Ramos (cell line): ENCODE data around the gene SFI1.
"Not testable (repeated sequence)": the region's sequence is repeated elsewhere in the genome, so short reads cannot be mapped to it uniquely, and the experiment has no call there.

ENCODE experiments used
- in situ Hi-C: fragments of 300-500 bp; cut with MboI; formaldehyde crosslinking; loops from one replicate; pipeline ENCODE4 v1.14.3; 2022; ENCODE audit warnings: low sequenced_read_pairs; ENCODE audit not compliant: unreplicated experiment

The SFI1 gene

DNA sequence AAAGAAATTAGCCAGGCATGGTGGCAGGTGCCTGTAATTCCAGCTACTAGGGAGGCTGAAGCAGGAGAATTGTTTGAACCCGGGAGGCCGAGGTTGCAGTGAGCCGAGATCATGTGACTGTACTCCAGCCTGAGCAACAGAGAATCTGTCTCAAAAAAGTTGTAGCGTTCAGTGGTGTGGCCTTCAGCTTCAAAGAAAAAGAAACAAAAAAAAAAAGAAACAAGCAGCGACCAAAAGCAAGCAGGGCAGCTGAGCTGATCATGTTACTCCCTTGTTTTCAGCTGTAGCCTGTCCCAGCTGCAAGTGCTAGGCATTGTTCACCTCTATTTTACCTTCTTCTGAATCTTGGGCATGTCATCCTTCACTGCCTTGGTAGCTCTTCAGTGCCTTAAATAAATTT, 37.0 kb downstream of the SFI1 start:
- in situ Hi-C loops = no loop called here

DNA sequence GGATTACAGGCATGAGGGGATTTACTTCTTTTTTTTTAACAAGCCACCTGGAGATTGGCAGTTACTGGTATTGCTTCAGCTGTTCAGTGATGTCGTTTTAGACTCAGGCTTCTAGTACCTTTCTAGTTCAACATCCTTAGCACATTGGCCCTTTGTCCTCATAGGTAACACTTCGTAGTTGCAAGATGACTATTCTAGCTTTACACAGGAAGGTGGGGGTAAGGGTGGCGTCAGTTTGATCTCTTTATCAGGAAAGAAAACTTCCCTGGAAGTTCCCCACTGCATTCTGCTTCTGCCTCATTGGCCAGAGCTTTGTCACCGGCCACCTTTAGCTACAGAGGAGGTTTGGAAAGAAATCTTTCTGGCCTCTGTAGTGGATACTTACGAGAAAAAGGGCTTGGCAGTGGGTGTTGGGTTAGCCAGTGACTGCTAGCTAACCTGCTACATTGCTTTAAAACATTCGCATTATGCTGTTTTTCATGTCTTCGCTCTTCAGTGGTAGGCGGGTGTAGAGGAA, 40.7 kb downstream of the SFI1 start:
- in situ Hi-C loops = no loop called here

DNA sequence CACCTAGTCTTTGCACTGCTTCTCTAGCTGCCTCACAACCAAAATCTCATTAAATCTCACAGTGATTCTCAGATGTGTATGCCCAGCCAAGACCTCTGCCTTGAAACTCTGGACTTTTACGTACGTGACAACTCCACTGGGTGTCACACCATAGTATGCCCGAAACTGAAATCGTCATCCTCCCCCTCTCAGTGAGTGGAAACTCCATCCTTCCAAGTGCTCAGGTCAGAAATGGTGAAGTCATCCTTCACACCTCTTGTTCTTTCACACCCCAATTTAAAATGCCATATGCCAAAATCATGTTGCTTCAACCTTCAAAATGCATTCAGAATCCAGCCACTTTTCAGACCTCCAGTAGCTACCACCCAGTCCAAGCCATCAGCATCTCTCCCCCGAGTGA, 42.5 kb downstream of the SFI1 start:
- in situ Hi-C loops = no loop called here

DNA sequence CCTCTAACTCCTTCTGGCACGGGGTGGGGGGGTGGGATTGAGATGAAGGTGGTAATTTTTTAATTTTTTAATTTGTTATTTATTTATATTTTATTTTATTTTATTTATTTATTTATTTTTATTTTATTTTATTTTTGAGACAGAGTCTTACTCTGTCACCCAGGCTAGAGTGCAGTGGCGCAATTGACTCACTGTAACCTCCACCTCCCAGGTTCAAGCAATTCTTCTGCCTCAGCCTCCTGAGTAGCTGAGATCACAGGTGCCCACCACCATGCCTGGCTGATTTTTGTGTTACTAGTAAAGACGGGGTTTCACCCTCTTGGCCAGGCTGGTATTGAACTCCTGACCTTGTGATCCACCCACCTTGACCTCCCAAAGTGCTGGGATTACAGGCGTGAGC, 43.8 kb downstream of the SFI1 start:
- in situ Hi-C loops = not testable (repeated sequence)

DNA sequence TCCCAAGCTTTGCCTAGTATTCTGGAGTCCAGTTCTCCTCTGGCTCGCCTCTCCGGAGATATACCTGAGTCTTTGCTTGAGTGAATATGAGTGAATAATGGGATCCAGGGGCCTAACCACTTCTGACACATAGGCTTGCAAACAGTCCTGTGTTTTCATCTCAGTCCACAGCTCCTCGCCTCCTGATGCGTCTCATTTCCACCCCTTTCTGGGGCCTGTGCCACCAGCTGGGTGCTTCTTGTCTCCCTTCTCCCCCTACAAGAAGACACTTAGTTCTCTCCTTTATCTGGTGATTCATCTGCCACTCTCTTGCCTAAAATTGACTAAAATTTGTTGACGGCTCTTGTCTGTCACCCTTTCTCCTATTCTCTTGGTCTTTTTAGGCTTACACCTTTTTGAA, 44.6 kb downstream of the SFI1 start:
- in situ Hi-C loops = no loop called here

DNA sequence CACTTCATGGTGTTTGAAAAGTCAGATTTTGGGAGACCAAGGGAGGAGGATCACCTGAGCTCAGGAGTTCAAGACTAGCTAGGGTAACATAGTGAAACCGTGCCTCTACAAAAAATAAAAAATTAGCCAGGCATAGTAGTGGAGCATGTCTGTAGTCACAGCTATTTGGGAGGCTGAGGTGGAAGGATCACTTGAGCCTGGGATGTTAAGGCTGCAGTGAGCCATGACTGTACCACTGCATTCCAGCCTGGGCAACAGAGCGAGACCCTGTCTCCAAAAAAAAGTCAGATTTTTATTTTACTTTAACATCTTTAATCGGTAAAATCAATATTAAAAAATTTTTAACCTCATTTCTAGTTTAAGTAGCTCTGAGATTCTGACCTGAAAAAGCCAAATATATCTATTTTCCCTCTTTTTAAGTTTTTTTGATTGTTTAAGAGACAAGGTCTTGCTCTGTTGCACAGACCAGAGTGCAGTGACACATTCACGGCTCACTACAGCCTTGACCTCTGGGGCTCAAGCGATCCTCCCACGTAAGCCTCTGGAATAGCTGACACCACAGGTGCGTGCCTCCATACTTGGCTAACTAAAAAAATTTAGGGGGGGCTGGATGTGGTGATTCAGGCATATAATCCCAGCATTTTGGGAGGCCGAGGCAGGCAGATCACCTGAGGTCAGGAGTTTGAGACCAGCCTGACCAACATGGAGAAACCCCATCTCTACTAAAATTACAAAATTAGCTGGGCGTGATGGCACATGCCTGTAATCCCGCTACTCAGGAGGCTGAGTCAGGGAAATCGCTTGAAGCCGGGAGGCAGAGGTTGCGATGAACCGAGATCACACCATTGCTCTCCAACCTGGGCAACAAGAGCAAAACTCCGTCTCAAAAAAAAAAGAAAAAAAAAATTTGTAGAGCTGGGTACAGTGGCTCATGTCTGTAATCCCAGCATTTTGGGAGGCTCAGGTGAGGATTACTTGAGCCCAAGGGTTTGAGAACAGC, 48.4 kb downstream of the SFI1 start:
- in situ Hi-C loops = no loop called here

DNA sequence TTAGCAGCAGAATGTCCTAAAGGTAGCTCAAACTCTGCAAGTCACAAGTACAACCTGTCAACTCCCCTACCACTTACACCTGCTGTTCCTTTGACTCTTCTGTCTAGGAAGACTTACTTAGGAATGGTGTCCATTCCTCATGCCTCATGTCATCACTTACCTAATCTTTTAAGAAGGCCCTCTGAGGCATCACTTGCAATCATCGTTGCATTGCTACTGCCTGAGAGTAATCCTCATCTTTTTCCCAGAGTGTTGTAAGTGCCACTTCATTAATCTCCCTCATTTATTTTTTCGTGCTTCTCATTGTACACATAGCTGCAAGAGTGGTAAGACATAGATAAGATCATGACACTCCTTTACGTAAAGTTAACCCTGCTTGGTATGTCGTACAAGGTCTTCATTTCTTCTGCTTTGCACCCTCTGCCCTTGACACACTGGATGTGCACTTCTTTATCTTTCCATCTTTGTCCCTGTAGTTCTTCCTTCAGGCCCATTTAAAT, 54.6 kb downstream of the SFI1 start:
- in situ Hi-C loops = no loop called here

DNA sequence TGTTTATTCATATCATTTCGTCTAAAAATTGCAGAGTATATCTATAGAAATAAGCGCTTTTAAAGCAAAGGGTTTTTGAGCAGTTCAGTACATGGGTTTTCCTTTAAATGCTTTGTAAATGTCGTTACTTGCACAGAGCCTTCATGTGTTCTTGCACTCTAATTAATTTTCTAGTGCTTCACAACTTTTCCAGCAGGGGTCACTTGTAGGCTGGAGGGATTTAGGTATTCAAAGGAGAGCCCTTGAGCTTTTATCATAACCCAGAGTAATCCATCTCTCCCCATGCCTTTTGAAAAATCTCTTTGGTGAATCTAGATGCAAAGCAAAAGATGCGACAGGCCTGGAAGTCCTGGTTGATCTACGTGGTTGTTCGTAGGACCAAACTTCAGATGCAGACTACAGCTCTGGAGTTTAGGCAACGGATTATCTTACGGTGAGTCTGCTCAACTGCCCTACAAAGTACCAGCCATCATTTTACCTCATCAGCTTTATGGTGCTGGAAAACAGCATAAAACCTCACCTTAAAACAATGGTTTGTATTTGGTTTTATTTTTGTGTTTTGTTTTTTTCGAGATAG, 60.4 kb downstream of the SFI1 start:
- in situ Hi-C loops = no loop called here

DNA sequence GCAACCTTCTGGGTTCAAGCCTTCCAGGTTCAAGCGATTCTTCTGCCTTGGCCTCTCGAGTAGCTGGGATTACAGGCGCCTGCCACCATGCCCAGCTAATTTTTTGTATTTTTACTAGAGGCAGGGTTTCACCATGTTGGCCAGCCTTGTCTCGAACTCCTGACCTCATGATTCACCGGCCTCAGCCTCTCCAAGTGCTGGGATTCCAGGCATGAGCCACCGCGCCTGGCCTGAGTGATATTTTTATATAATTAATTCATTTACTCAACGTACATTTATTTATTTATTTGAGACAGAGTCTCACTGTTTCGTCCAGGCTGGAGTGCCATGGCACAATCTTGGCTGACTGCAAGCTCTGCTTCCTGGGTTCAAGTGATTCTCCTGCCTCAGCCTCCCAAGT, 62.2 kb downstream of the SFI1 start:
- in situ Hi-C loops = not testable (repeated sequence)

DNA sequence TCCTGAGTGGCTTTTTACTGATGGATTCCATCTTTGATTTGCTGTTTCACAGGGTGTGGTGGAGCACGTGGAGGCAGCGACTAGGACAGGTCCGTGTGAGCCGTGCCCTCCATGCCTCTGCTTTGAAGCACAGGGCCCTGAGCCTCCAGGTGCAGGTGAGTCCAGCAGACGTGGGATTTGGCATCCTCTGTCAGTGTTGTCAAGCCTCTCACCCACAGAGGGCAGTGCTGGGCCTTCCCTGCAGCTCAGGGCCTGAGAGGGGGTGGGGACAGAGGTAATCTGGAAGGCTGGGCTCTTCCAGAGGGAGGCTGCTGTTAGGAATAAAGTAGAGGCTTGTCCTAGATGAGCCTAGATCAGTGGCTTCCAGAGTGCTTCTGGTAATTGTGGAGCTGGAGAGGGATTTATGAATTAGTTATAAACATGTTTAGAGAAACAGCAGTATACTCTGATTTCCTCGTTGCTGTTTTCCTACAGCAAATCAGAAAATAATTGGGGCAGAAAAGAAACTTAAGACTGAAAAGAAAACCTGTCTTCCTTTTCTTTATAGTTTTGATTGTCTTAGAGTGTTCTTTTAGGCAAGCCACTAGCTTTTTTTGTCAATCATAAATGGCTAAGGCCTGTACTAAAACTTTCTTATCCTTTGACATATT, 65.0 kb downstream of the SFI1 start:
- in situ Hi-C loops = no loop called here

DNA sequence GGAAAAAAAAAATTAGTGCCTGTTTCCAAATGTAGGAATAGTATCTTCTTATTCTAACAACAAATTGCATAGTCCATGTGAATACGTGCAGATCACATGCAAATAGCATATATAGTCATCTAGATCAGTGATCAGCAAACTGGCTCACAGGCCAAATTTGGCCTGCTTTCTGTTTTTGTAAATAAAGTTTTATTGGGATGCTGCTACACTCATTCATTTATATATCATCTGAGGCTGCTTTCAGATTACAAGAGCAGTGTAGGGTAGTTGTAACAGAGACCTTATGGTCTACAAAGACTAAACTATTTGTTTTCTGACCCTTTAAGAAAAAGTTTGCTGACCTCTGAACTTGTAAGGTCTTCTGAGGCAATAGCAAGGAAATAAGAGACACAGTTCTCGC, 65.6 kb downstream of the SFI1 start:
- in situ Hi-C loops = no loop called here

DNA sequence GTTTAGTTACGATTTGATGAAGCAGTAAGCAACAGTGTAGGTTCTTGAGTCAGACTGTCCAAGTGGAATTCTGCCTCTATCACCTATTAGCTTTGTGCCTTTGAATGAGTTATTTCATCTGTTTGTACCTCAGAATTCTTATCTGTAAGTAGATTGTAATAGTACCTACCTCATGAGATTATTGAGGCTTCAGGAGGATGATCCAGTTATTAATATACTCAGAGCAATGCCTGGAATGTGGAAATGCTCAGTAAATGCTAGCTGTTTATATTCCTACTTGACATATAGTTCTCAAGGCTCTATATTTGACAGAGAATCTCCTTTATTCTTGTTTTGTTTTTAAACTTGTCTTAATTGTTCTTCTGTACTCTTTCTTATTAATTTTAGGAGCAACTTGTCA, 70.1 kb downstream of the SFI1 start:
- in situ Hi-C loops = no loop called here

DNA sequence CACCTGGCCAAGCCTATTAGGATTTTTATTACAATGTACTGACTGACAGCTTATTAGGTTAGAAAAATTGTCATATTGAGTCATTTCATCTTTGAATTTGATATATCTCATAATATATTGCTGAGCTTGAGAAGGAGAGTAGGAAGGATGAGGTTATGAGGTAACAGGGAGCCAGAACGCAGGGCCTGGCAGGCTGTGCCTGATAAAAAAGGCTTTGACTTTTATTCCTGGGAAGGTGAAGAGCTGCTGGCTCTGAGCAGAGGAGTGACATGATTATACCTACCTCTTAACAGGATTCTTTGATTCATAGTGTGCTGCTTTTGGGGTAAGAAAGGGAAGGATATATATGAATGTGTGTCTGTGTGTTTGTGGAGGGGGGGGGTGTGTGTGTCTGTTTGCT, 70.9 kb downstream of the SFI1 start:
- in situ Hi-C loops = no loop called here

DNA sequence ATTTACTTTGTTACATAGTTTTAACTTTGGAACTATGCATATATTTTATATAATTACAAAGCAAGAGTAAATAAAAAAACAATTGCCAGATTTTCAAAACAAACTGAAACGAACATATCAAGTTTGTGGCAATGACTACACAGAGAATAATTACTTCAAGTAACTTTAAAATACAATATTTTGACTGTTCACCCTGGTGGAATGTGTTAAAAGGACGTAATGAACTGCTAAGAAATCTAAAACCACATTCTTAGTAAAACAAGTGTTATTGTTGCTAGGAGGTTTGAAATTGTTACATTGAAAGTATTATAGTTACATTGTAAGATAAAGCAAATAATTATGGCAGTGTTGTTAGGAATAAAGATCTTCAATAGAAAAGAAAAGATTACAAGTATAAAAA, 71.4 kb downstream of the SFI1 start:
- in situ Hi-C loops = no loop called here

DNA sequence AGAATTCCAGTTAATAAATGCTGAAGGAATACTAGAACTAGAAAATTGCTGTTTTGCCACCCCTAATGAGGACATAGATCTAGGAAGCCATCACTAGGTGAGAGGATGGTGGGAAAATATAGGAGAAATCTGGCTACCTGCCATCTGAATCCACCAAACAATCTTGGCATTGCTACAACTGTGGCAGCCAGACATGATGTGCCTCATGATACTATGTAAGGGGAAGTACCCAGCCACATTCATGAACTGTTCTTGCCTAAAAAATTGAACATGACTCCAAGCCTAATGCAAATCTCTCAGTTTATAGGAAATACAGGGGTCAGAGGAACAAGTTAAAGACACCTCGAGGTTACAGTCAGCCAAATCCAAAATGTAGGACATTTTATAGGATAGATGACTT, 72.8 kb downstream of the SFI1 start:
- in situ Hi-C loops = no loop called here

DNA sequence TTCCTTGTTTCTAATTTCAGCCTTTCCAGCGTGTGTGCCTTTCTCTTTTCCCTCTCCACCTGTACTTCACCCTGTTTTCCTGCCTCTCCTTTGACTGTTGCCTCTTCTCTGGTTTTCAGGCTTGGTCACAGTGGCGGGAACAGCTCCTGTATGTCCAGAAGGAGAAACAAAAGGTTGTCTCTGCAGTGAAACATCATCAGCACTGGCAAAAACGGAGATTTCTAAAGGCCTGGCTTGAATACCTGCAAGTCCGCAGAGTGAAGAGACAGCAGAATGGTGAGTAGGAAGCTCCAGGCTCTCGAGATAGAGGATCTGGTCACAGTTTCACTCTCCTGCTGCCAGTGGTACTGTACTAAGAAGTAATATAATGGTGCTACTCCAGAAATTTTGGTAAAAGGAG, 76.6 kb downstream of the SFI1 start:
- in situ Hi-C loops = no loop called here

DNA sequence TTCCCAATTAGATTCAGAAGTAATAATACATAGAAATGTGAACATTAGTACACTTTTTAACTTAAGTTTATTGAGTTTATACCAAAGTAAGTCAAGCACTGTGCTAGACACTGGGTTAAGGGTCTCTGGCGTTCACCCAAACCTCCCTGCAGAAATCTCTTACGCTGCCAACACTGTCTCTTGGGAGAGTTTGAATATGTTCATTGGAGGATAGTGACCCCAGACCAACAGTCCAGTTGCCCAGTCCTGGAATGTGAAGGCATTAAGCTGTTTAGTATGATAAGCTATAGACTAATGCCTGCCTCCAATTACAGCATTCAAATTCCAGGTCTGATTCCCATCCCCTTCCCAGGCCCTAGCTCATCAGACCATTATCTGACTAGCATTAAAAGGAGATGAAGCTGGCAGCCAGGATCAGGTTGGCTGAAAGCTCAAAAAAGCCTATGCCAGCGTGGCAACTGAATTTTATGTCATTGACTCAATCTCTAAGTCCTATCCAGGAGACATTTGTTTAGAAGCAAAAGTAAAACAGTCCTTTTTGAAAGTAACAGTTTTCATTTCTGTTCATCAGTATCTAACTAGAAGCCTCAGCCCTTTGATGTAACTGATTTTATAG, 77.8 kb downstream of the SFI1 start:
- in situ Hi-C loops = no loop called here

DNA sequence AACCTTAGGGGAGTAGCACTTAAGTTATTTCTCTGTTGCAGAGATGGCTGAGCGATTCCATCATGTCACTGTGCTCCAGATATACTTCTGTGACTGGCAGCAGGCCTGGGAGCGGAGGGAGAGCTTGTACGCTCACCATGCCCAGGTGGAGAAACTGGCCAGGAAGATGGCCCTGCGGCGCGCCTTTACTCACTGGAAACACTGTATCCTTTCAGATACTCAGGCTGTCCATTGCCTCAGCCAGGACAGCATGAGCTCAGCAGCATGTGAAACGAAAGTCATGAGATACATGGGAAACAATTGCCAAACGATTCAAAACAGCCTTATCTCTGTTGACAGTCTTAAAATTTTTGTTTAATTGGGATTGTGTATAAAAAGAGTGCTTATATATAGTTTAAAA, 78.9 kb downstream of the SFI1 start:
- in situ Hi-C loops = no loop called here

DNA sequence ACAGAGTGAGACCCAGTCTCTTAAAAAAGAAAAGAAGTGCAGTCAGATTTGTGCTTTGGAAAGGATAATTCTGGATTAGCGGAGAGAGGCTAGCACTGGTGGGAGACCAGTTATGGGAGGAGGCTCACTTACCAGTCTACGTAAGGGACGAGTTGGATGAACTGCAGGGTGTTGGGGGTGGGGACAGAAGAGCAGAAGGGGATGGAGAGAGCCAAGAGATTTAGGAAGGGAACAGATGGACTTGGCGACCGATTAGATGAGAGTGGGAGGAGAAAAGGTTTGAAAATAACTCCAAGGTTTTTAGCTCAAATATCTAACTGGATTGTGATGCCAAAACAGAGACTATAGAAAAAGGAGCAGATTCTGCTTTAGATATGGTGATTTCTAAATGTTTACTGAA, 81.4 kb downstream of the SFI1 start:
- in situ Hi-C loops = no loop called here

DNA sequence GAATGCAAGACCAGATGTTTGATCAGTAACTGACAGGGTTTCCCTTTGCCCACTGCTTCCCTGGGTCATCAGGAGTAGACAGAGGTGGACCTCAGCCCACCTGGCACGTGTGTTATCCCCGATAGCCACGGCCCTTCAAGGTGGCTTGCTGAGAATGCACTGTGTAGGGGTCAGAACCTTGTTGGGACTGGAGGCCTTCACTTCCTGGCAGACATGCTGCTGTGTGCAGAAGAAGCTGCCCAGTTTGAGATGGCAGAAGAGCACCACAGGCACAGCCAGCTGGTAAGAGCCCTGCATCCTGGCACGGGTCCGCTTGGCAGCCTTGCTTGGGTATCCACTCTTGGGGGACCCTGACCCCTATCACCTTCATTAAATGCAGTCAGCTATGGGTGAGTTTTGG, 81.8 kb downstream of the SFI1 start:
- in situ Hi-C loops = no loop called here

DNA sequence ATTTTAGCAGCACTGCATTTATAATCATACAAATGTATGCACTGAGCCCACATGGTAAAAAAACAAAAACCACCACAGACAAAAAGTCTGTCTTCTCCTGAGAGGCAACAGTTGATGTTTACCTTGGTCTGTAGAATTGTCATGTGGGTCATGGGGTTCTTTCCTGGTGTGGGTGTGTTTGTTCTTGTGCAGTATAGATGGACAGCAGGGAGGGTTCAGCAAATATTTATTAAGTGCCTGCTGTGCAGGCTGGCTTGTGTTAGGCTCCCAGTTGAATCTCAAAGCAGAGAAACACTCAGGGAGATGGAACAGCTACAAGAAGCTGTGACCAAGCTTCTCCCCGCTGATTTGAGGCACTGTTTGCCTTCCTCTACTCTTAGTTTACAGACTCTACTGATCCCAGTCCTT, 83.5 kb downstream of the SFI1 start:
- in situ Hi-C loops = no loop called here
